Measurements from ENCODE around the gene PRPH.
"Not testable (repeated sequence)": the region's sequence is repeated elsewhere in the genome, so short reads cannot be mapped to it uniquely, and the experiment has no call there.

PRPH gene

DNA sequence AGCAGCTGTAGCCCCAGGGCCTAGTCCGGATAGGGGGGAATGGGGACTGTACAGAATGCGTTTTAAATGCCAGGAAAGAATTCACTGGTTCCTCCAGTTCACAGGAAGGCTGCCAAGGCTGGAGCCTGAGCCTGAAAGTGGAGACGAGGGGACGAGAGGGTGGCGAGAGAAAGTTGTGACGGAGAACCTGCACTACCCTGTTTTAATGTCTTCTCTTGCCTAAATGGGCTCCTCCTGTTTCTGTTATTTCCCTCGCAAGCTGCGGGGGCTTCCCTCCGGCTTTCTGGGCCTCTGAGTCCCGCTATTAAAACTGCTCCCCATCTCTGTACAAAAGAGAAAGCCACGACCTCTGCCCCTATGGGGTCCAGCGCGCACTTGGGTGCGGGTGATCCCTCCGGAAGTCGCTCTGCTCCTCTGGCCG is 37.5 kb downstream of the PRPH start:
- in situ Hi-C loops (cut with HindIII; ENCODE audit: low sequenced_read_pairs), result no loop called here

DNA sequence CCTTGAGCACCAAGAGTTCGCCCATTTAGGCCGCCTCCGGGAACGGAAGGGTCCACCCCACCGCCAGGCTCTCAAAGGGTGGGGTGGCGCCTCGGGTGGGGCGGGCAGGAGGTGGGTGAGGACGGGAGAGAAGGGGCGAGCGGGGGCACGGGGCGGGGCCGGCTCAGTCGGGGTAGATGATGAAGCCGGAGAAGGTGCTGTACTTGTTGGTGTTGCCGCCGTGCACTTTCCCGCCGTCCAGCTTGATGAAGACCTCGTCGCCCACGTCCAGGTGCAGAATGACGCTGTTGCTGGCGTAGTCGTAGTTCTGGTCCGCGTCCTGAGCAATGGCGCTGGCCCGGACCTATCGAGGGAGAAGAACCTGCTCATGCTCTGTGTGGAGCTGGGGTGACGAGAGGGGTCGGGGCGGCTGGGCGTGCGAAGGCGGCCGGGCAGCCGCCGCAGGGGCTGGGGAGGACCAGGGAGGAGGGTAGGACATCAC is 38.0 kb downstream of the PRPH start:
- in situ Hi-C loops (cut with HindIII; ENCODE audit: low sequenced_read_pairs), result no loop called here

- in situ Hi-C loops (cut with HindIII; ENCODE audit: low sequenced_read_pairs), result not testable (repeated sequence)
Measured at GRCh38 chr12:49333778-49334177, 38.8 kb downstream of the PRPH start.

- in situ Hi-C loops (cut with HindIII; ENCODE audit: low sequenced_read_pairs), result no loop called here
Measured at GRCh38 chr12:49334226-49334625, 39.3 kb downstream of the PRPH start.

- in situ Hi-C loops (cut with HindIII; ENCODE audit: low sequenced_read_pairs), result no loop called here
Measured at GRCh38 chr12:49334681-49335080, 39.7 kb downstream of the PRPH start.

GRCh38 chr12:49335118-49335954 is 40.4 kb downstream of the PRPH start:
- in situ Hi-C loops (cut with HindIII; ENCODE audit: low sequenced_read_pairs), result no loop called here

- in situ Hi-C loops (cut with HindIII; ENCODE audit: low sequenced_read_pairs), result no loop called here
Measured at GRCh38 chr12:49335955-49336644, 41.2 kb downstream of the PRPH start.

- in situ Hi-C loops (cut with HindIII; ENCODE audit: low sequenced_read_pairs), result no loop called here
Measured at GRCh38 chr12:49336645-49337584, 42.0 kb downstream of the PRPH start, which contains the start of gene C1QL4. C1QL4 (minus strand) TSS chr12:49337188; CDS start chr12:49336477, 711 bp downstream.

GRCh38 chr12:49338830-49339463 is 44.0 kb downstream of the PRPH start:
- in situ Hi-C loops (cut with HindIII; ENCODE audit: low sequenced_read_pairs), result no loop called here

DNA sequence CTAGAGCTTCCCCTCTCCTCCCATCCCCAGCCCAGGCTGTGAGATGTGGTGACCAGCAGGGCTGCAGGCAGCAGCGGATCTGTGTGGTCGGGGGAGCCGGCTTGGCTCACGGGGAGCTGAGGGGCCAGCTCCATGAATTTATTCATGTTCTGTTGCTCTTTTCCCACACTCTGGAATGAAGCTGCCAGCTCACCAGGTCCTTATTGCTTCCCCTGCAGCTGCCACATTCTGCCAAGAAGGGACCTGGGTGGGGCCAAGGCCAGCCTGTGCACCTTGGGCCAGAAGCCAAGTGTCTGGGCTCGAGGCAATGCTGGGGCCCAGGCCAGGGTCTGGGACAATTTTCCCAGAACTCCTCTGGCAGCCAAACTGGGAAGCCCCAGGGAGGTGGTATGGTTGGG is 44.5 kb downstream of the PRPH start:
- in situ Hi-C loops (cut with HindIII; ENCODE audit: low sequenced_read_pairs), result no loop called here

GRCh38 chr12:49340095-49340870 is 45.3 kb downstream of the PRPH start:
- in situ Hi-C loops (cut with HindIII; ENCODE audit: low sequenced_read_pairs), result no loop called here

DNA sequence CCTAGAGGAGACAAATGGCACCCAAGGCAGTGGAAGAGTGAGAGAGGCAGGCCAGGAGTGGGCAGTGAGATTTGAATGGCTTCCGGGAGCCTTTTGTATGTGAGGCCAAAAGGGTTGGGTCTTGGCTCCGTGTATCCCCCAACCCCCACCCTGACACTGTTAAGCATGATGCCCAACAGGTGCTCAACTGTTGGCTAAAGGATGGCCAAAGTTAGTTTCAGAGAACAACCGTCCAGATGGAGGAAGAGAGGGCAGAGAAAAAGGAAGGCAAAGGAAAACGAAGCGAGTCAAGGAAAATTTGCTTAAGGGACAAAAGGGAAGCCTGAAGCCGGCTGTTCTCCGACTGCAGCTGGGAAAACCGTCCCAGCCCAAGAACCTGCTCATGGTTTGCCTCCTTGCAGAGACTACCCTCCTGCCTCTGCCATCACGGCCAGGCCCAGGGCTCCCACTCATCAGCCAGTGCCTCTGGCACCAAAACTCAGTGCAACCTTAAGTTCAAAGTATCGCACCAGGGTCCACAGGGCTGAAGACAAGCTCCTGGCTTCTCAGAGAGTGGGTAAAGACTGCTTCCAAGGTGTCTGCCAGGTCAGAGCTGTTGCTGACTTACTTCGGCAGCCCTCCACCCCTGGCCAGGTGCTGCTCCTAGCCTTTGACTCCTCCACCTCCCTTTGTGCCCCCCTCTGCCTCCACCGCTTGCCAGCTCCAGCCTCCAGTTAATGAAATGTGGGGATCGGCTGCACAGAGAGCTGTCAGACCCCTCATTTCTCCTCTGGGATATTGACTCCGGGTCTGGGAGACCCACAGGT is 46.2 kb downstream of the PRPH start:
- in situ Hi-C loops (cut with HindIII; ENCODE audit: low sequenced_read_pairs), result no loop called here

- in situ Hi-C loops (cut with HindIII; ENCODE audit: low sequenced_read_pairs), result no loop called here
Measured at GRCh38 chr12:49341777-49342065, 46.8 kb downstream of the PRPH start.

DNA sequence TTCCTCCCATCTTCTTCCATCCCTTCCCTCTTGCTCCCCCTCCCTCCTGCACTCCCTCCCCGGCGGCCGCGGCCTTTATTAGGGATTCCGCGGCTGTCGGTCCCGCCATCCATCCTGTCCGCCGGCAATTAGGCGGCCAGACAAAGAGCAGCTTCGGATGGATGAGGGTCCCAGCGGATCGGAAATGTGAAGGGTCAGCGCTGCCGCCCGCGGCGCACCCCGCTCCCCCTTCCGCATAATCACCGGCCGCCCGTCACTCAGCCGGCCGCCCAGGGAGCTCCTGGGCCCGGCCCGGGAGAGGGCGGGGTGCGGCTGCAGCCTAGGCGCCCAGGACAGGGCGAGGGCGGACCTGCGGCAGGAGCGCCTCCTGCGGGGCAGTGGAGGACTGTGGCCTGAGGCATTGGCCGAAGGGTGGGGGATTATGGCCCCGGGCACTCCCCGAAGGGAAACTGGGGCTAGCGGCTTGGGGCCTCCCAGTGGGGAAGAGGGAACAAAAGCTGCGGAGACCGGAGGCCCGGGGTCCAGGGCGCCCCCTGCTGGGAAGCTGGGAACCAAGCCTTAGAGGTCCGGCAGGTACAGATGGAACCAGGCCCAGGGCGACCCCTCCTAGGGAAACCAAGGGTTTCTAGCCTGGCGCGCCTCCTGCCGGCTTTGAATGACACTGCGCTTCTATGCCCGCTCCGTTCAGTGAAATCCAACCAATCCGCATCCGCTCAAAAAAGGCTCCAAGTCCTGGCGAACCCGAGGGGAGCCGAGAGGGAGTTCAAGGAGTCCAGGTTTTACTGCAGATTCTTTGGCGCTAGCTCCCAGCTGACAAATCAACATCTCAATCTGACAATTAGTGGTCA is 47.3 kb downstream of the PRPH start:
- in situ Hi-C loops (cut with HindIII; ENCODE audit: low sequenced_read_pairs), result no loop called here

- in situ Hi-C loops (cut with HindIII; ENCODE audit: low sequenced_read_pairs), result no loop called here
Measured at GRCh38 chr12:49342914-49343731, 48.2 kb downstream of the PRPH start.

GRCh38 chr12:49344486-49345050 is 49.6 kb downstream of the PRPH start:
- in situ Hi-C loops (cut with HindIII; ENCODE audit: low sequenced_read_pairs), result no loop called here
